Measurements from ENCODE around the gene SMIM14.
"Not testable (repeated sequence)": the region's sequence is repeated elsewhere in the genome, so short reads cannot be mapped to it uniquely, and the experiment has no call there.

SMIM14 gene

GRCh38 chr4:39662683-39663082, 24.0 kb upstream of the SMIM14 start:
- H3K4me1 ChIP-seq (ENCODE audit: control insufficient read depth in 2 of 2, insufficient read depth in 2 of 2, low read length in 2 of 2): peaks cover 3 to 4% of the 10 kb centered on the region in 2 donors
- H3K36me3 ChIP-seq (ENCODE audit: control insufficient read depth in 2 of 2, insufficient read depth in 2 of 2, low read length in 2 of 2): no peaks in the 10 kb centered on the region
- H3K9me3 ChIP-seq (ENCODE audit: control insufficient read depth in 2 of 2, low read length in 2 of 2): no peaks in the 10 kb centered on the region
- H3K27ac ChIP-seq (ENCODE audit: low read depth in 2 of 2, low read length in 2 of 2): no peak overlapping the region
- H3K9ac ChIP-seq (ENCODE audit: low read depth in 1 of 2, low read length in 2 of 2): no peak overlapping the region
- H3K27me3 ChIP-seq (ENCODE audit: control insufficient read depth in 2 of 2, insufficient read depth in 2 of 2, low read length in 2 of 2): no peaks in the 10 kb centered on the region
- H3K4me3 ChIP-seq (ENCODE audit: low read length in 2 of 2): no peak overlapping the region

GRCh38 chr4:39660757-39661156, 22.1 kb upstream of the SMIM14 start:
- Histone ChIP-seq H3K27ac (ENCODE audit: low read depth in 2 of 2, low read length in 2 of 2) (no peak overlapping the region), H3K9me3 (ENCODE audit: control insufficient read depth in 2 of 2, low read length in 2 of 2) (no peaks in the 10 kb centered on the region), H3K9ac (ENCODE audit: low read depth in 1 of 2, low read length in 2 of 2) (no peak overlapping the region), H3K4me1 (ENCODE audit: control insufficient read depth in 2 of 2, insufficient read depth in 2 of 2, low read length in 2 of 2) (peaks cover 3 to 4% of the 10 kb centered on the region in 2 donors), H3K27me3 (ENCODE audit: control insufficient read depth in 2 of 2, insufficient read depth in 2 of 2, low read length in 2 of 2) (no peaks in the 10 kb centered on the region), H3K4me3 (ENCODE audit: low read length in 2 of 2) (no peak overlapping the region), H3K36me3 (ENCODE audit: control insufficient read depth in 2 of 2, insufficient read depth in 2 of 2, low read length in 2 of 2) (no peaks in the 10 kb centered on the region)

GRCh38 chr4:39660045-39660444, 21.4 kb upstream of the SMIM14 start:
- H3K9ac ChIP-seq (ENCODE audit: low read depth in 1 of 2, low read length in 2 of 2): no peak overlapping the region
- H3K4me1 ChIP-seq (ENCODE audit: control insufficient read depth in 2 of 2, insufficient read depth in 2 of 2, low read length in 2 of 2): peaks cover 1% of the 10 kb centered on the region in 2 donors
- no peaks in the 10 kb centered on the region for H3K36me3 ChIP-seq (ENCODE audit: control insufficient read depth in 2 of 2, insufficient read depth in 2 of 2, low read length in 2 of 2)
- no peak overlapping the region for H3K4me3 ChIP-seq (ENCODE audit: low read length in 2 of 2)
- no peaks in the 10 kb centered on the region for H3K27me3 ChIP-seq (ENCODE audit: control insufficient read depth in 2 of 2, insufficient read depth in 2 of 2, low read length in 2 of 2)
- H3K9me3 ChIP-seq (ENCODE audit: control insufficient read depth in 2 of 2, low read length in 2 of 2): no peaks in the 10 kb centered on the region
- H3K27ac ChIP-seq (ENCODE audit: low read depth in 2 of 2, low read length in 2 of 2): no peak overlapping the region

- Histone ChIP-seq H3K4me3 (ENCODE audit: low read length in 2 of 2) (no peak overlapping the region), H3K27ac (ENCODE audit: low read depth in 2 of 2, low read length in 2 of 2) (no peak overlapping the region), H3K36me3 (ENCODE audit: control insufficient read depth in 2 of 2, insufficient read depth in 2 of 2, low read length in 2 of 2) (no peaks in the 10 kb centered on the region), H3K27me3 (ENCODE audit: control insufficient read depth in 2 of 2, insufficient read depth in 2 of 2, low read length in 2 of 2) (no peaks in the 10 kb centered on the region), H3K9ac (ENCODE audit: low read depth in 1 of 2, low read length in 2 of 2) (no peak overlapping the region), H3K4me1 (ENCODE audit: control insufficient read depth in 2 of 2, insufficient read depth in 2 of 2, low read length in 2 of 2) (no peaks in the 10 kb centered on the region), H3K9me3 (ENCODE audit: control insufficient read depth in 2 of 2, low read length in 2 of 2) (no peaks in the 10 kb centered on the region)
Measured at GRCh38 chr4:39658756-39659155, 20.1 kb upstream of the SMIM14 start.

- Histone ChIP-seq H3K27ac (ENCODE audit: low read depth in 2 of 2, low read length in 2 of 2) (no peak overlapping the region), H3K27me3 (ENCODE audit: control insufficient read depth in 2 of 2, insufficient read depth in 2 of 2, low read length in 2 of 2) (no peaks in the 10 kb centered on the region), H3K9ac (ENCODE audit: low read depth in 1 of 2, low read length in 2 of 2) (no peak overlapping the region), H3K4me1 (ENCODE audit: control insufficient read depth in 2 of 2, insufficient read depth in 2 of 2, low read length in 2 of 2) (no peaks in the 10 kb centered on the region), H3K4me3 (ENCODE audit: low read length in 2 of 2) (no peak overlapping the region), H3K36me3 (ENCODE audit: control insufficient read depth in 2 of 2, insufficient read depth in 2 of 2, low read length in 2 of 2) (no peaks in the 10 kb centered on the region), H3K9me3 (ENCODE audit: control insufficient read depth in 2 of 2, low read length in 2 of 2) (no peaks in the 10 kb centered on the region)
Measured at GRCh38 chr4:39657465-39657864, 18.8 kb upstream of the SMIM14 start.

GRCh38 chr4:39656638-39657037, 18.0 kb upstream of the SMIM14 start:
- H3K9me3 ChIP-seq (ENCODE audit: control insufficient read depth in 2 of 2, low read length in 2 of 2); H3K27me3 ChIP-seq (ENCODE audit: control insufficient read depth in 2 of 2, insufficient read depth in 2 of 2, low read length in 2 of 2); H3K9ac ChIP-seq (ENCODE audit: low read depth in 1 of 2, low read length in 2 of 2); H3K27ac ChIP-seq (ENCODE audit: low read depth in 2 of 2, low read length in 2 of 2); H3K4me1 ChIP-seq (ENCODE audit: control insufficient read depth in 2 of 2, insufficient read depth in 2 of 2, low read length in 2 of 2); H3K36me3 ChIP-seq (ENCODE audit: control insufficient read depth in 2 of 2, insufficient read depth in 2 of 2, low read length in 2 of 2); H3K4me3 ChIP-seq (ENCODE audit: low read length in 2 of 2): not testable (repeated sequence)

GRCh38 chr4:39655876-39656275, 17.2 kb upstream of the SMIM14 start:
- Histone ChIP-seq H3K9me3 (ENCODE audit: control insufficient read depth in 2 of 2, low read length in 2 of 2) (no peaks in the 10 kb centered on the region), H3K4me3 (ENCODE audit: low read length in 2 of 2) (no peak overlapping the region), H3K4me1 (ENCODE audit: control insufficient read depth in 2 of 2, insufficient read depth in 2 of 2, low read length in 2 of 2) (no peaks in the 10 kb centered on the region), H3K27me3 (ENCODE audit: control insufficient read depth in 2 of 2, insufficient read depth in 2 of 2, low read length in 2 of 2) (no peaks in the 10 kb centered on the region), H3K27ac (ENCODE audit: low read depth in 2 of 2, low read length in 2 of 2) (no peak overlapping the region), H3K9ac (ENCODE audit: low read depth in 1 of 2, low read length in 2 of 2) (no peak overlapping the region), H3K36me3 (ENCODE audit: control insufficient read depth in 2 of 2, insufficient read depth in 2 of 2, low read length in 2 of 2) (no peaks in the 10 kb centered on the region)

GRCh38 chr4:39655211-39655610, 16.5 kb upstream of the SMIM14 start:
- Histone ChIP-seq H3K9me3 (ENCODE audit: control insufficient read depth in 2 of 2, low read length in 2 of 2) (no peaks in the 10 kb centered on the region), H3K36me3 (ENCODE audit: control insufficient read depth in 2 of 2, insufficient read depth in 2 of 2, low read length in 2 of 2) (no peaks in the 10 kb centered on the region)

GRCh38 chr4:39651586-39651985, 12.9 kb upstream of the SMIM14 start:
- H3K27ac ChIP-seq (ENCODE audit: low read depth in 2 of 2, low read length in 2 of 2); H3K9ac ChIP-seq (ENCODE audit: low read depth in 1 of 2, low read length in 2 of 2); H3K9me3 ChIP-seq (ENCODE audit: control insufficient read depth in 2 of 2, low read length in 2 of 2); H3K4me1 ChIP-seq (ENCODE audit: control insufficient read depth in 2 of 2, insufficient read depth in 2 of 2, low read length in 2 of 2); H3K4me3 ChIP-seq (ENCODE audit: low read length in 2 of 2); H3K27me3 ChIP-seq (ENCODE audit: control insufficient read depth in 2 of 2, insufficient read depth in 2 of 2, low read length in 2 of 2); H3K36me3 ChIP-seq (ENCODE audit: control insufficient read depth in 2 of 2, insufficient read depth in 2 of 2, low read length in 2 of 2): not testable (repeated sequence)

More at GRCh38 chr4:39655211-39655610, 16.5 kb upstream of the SMIM14 start:
- H3K9ac ChIP-seq (ENCODE audit: low read depth in 1 of 2, low read length in 2 of 2): no peak overlapping the region
- peak overlapping the region in 1 of 2 donors; percentile 9 for H3K27ac ChIP-seq (ENCODE audit: low read depth in 2 of 2, low read length in 2 of 2)
- no peaks in the 10 kb centered on the region for H3K4me1 ChIP-seq (ENCODE audit: control insufficient read depth in 2 of 2, insufficient read depth in 2 of 2, low read length in 2 of 2)
- no peaks in the 10 kb centered on the region for H3K27me3 ChIP-seq (ENCODE audit: control insufficient read depth in 2 of 2, insufficient read depth in 2 of 2, low read length in 2 of 2)
- H3K4me3 ChIP-seq (ENCODE audit: low read length in 2 of 2): no peak overlapping the region

GRCh38 chr4:39649639-39650265, 11.1 kb upstream of the SMIM14 start:
- no peaks in the 10 kb centered on the region for H3K27me3 ChIP-seq (ENCODE audit: control insufficient read depth in 2 of 2, insufficient read depth in 2 of 2, low read length in 2 of 2)
- no peak overlapping the region for H3K9ac ChIP-seq (ENCODE audit: low read depth in 1 of 2, low read length in 2 of 2)
- no peaks in the 10 kb centered on the region for H3K9me3 ChIP-seq (ENCODE audit: control insufficient read depth in 2 of 2, low read length in 2 of 2)
- H3K36me3 ChIP-seq (ENCODE audit: control insufficient read depth in 2 of 2, insufficient read depth in 2 of 2, low read length in 2 of 2): no peaks in the 10 kb centered on the region
- no peaks in the 10 kb centered on the region for H3K4me1 ChIP-seq (ENCODE audit: control insufficient read depth in 2 of 2, insufficient read depth in 2 of 2, low read length in 2 of 2)
- no peak overlapping the region for H3K4me3 ChIP-seq (ENCODE audit: low read length in 2 of 2)
- no peak overlapping the region for H3K27ac ChIP-seq (ENCODE audit: low read depth in 2 of 2, low read length in 2 of 2)

All from mucosa of rectum (tissue), 2 donors.